ENCODE data around the gene ELK1. TPM values are rescaled to one million over a fixed set of nuclear protein-coding genes. Genes with fewer than 3 reads are reported as not detected.
A peak's percentile ranks its signal among the peaks of the same experiment; 100 is the strongest.

Gene ELK1
- polyA plus RNA-seq, 1 donor = 24.7 TPM

DNA sequence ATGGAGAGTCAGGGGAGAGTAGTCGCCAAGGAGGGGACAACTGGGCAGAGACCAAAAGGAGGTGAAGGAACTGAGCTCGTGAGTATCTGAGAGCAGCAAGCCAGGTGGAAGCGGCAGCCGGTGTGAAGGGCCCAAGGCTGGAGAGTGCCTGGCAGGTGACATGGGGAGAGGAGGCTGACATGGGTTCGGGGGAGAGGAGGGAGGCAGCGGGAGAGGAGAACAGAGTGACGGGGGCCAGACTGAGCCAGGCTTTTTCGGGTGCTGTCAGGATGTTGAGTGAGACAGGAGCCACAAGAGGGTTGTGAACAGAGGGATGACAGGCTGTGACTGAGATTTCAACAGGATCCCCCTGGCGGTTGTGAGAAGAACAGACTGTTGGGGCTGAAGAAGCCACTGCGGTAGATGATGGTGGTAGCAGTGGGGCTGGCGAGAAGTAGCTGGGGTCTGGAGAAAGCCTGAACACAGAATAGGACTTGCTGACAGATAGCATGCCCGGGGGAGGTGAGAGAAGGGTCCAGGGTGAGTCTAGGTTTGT is 5.7 kb downstream of the ELK1 start:
- DNase-seq = no peak

DNA sequence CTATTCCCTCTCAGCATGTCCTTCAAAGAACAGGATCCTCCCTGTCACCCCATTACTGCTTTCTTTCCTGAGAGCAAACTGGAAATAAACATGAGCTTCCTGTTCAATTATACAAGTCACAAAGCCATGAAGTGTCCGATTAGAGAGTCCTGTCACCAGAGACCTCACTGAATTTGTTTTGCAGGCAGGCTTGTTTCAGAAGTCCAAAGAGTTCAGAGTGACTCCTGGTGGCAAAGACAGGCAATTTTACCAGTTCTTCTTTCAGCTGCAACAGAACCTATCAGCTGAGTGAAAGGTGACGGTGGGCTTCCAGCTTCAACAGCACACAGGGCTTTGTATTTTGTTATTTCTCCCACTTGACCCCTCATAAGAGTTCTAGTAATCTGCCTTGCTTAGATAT is 6.4 kb downstream of the ELK1 start:
- no peak for DNase-seq

DNA sequence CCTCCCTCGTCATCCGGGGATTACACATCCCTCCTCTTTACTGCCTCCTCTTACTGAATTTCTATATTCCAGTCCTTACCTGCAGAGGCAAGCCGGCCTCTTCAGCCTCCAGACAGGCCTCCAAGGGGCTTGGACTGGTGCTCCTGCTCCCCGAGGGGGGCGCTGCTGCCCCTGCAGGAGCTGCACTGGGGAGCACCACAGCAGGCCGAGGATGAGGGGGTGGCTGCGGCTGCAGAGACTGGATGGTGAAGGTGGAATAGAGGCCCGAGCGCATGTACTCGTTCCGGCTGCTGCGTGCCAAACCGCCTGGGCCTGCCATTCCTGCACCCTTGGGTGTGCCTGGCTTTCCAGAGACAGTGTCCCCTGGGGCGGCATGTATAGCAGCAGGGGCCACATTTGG is 11.5 kb downstream of the ELK1 start:
- no peak for DNase-seq

DNA sequence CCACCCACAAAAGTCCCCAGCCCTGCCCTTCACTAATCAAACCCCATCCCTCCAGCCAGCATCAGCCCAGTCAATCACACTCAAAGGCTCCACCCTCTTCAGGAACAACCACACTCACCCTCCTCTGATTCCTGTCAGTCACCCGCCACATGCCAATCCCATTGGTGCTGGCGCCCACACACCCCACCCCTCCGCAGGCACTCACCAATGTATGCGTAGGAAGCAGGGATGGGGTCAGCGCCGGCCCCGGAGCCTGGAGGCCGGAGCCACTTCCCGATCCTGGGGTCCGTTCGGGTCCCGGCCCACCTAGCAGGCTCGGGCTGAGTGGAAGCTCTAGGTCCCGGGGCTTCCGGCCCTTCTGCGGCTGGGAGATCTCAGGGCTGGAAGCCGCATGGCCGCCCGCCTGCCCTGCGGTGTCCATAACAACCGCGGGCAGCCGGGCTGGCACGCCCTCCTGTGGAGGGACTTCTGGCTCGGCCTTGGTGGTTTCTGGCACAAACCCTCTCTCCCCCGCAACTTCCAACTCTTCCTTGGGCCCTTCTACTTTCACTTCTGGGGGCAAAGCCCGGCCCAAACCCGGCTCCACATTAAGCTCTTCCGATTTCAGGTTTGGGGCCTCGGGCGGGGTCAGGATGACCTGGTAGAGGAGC is 12.7 kb downstream of the ELK1 start:
- no peak for DNase-seq

DNA sequence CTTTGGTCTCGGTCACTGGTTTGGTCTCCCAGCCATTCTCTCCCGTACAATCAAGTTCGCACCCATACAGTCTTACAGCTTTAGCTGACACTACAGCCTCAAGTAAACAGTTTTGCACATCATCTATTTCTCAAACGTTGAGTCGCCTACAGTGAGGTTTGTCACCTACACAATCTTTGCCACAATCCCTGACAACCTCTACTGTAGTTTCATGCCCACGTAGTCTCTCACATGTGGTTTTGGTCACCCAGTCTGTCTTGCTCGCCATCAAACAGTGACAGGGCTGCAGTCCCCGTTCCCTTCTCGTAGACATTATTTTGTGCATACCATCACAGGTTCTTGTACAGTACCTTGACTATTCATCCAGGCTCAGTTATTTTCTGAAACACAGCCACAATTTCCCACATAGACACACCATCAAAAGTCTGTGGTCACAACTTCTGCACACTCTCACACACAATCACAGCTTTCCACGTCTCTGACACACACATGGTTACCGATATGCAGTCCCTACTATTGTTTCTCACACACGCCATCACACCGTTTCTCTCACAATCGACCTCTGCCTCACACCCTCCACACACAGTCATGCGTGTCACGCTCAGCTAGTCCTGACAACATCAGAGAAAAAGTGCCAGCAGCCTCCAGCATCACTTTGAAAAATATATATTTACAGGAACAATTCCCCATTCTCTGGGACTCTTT is 15.3 kb downstream of the ELK1 start:
- no peak for DNase-seq

DNA sequence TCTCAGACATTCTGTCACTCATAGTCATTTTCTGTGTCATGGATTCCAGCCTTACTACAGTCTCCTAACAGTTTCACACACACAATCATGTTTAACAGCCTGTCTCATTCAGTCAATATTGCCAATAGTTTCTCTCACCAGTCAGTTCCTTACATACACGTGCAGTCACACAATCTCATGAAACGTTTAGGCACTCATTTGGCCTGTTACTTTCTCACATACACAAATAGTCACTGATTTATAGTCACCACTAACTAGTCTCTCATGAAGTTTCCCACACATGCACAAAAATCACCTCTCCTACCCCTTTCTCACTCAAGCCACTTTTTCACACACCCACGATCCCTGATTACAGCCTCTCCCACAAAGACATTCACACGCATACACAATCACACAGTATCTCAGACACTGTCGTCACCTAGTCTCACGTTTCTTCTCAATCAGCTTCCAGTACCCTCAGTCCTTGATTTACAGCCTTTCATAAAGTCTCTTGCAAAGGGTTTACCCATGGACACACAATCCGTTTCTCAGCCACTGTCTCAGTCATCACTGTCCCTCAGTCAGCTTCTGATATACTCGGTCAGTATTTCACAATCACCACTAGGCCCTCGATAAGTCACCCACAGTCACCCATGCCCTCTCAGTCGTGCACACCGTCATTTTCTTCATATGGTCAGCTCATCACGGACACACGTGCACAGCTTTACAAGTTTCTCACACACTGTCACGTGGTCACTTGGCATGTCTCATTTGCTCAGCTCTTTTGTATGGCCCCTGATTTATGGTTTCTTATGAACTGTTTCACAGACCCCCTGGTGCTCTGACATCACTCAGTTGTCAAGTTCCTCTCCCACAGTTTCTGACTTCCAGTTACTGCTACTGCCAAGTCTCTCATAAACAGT is 16.4 kb downstream of the ELK1 start:
- no peak for DNase-seq

DNA sequence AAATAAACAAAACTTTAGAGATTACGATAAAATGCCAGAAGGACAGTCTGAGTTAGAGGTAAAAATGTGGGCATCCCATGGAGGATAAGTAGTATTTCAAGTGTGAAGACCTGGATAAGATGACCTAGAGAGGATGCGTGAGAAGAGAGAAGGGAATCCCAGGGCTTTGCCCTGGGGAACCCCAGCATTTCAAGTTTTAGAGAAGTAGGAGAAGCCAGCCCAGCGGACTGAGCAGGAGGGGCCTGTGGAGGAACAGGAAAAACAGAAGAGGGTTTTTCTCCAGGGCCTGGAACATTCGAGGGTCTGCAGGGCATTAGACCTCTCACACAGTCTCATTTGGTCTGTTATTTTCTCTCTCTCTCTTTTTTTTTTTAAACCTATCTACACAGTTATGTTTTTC is 17.7 kb downstream of the ELK1 start:
- DNase-seq = no peak

DNA sequence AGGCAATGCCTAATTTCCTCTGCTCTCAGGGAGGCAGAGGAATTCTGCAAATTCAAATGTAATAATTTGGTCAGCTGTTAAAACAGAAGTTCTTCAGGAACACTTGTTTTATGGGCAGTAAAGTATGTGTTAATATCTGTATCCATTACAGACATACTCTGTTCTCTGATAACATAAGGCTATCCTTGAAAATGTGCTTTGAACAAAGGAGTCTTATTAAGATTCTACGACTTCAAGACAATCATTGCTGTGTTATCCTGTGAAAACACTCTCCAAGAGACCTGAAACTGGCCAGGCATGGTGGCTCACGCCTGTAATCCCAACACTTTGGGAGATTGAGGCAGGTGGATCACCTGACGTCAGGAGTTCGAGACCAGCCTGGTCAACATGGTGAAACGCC is 18.7 kb downstream of the ELK1 start:
- no peak for DNase-seq

DNA sequence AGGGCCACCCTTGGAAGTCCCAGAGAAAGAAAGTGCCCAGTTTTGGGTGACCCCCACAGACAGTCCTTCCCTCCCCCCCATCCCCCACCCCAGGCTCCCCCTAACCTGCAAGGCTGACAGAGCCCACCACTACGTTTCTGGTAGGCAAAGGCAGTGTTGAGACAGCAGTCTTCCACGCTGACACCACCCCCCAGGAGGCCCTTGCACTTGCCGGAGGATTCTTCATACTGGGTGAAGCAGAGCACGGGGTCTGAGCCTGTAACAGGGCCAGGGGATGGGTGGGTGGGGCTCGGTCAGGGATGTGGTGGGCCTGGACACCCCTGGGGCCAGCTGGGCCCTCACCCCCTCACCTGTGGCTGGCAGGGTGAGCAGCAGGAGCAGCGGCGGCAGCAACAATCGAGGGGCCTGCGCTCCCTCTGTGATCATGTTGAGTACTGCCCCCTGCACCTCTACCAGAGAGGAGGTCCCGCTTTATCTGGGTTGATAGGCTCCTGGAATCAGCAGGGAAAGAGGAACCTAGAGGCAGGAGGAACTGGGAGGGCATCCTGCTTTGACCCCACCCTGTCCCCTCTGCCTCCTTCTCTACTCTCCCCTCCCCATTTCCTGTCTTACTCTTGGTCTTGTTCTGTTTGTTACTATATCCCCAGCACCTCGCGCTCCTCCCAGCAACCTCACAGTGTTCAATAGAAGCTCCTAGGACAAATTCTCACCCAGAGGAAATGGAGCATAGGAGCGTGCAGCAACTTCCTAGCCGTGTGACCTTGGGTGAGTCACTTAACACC is 20.8 kb downstream of the ELK1 start, which contains the start of gene CFP:
Gene CFP (minus strand): TSS at position 512 of the 782 bp plus-strand sequence. CDS start 86 bp downstream, at position 426.
- no peak for DNase-seq

DNA sequence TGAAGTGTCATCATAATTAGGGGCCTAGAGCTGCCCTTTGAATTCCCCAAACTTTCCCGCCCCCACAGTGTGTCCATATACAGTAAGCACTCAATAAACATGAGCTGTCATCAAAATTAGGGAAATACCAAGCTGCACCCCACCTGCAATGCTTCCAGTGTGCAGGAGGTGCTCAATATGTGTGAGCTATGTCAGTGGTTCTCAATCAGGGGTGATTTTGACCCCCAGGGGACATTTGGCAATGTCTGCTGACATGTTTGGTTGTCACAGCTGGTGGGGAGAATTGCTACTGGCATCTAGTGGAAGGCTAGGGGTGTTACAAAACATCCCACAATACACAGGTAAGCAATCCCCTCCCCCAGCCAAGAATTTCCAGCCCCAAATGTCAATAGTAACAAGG is 21.4 kb downstream of the ELK1 start:
- no peak for DNase-seq

DNA sequence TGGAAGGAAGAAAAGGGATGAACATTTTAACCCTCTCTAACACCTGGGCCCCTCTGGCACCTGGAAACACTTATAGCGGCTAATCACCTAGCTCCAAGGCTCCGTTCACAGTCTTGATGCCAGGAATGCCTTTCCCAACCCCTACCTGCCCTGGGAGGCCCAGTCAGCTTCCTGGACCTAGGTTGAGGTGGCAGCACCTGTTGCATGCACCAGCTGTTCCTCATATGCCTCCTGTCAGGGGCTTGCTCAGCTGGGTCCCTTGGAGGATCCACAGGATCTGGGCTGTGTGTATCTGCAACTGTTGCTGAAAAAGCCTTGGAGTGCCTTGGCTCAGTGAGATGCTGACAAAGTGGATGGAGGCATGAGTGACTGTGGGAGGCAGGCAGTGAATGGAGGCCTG is 25.0 kb downstream of the ELK1 start:
- no peak for DNase-seq

DNA sequence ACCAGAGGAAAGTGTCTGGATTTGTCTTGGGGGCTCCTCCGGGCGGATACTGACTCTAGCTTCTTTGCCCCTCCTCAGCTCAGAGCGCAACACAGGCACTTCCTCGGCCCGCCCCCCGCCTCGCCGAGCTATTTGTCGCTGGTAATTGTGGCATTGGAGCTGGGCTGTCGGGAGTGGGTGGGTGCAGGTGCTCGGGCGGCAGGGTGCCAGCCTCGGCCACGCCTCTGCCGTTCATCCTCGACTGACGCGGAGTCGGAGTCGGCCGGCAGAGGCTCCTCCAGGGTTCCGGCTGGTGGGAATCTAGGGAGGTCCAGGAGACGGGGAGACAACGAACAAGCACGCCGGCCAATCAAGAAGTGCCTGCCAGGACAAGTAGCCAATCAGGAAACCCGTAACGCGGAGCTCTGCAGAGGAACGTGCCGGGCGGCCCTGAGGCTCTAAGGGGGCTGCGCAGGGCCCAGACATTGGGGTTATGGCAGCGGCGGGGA is 26.8 kb downstream of the ELK1 start:
- DNase-seq = peak; percentile 47

DNA sequence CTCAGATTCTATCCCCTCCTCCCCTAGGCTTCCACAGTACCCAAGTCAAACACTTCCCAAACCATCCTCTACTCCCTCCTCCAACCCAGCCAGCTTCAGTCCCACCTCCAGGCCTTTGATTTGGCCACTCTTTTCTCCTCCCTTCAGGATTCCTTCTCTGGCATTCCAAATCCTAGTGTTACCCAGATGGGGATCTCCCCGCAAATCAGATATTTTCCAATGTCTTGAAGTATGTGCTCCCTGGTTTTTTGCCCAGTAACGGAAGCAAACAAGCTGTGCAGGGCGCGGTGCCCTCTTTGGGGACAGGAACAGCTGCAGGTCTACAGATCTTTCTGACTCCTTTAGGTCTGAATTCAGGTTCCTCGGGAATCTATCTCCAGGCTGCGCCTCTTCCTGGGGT is 28.5 kb downstream of the ELK1 start:
- no peak for DNase-seq

DNA sequence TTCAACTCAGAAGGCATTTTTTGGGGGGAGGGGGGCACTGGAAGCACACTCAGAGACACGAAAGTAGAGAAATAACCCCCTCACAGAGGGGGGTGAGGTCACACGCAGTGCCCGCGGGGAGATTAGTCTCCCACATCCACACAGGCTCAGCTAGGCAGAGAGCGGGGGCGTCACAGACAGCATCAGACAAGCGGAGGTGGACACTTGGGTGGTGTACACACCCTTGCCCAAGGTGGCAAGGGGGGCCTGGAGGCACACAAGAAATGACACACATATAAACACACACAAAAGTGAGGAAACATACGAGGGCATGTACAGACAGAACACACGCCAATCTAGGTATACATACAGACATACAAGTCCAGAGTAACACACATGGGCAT is 30.1 kb downstream of the ELK1 start:
- no peak for DNase-seq

DNA sequence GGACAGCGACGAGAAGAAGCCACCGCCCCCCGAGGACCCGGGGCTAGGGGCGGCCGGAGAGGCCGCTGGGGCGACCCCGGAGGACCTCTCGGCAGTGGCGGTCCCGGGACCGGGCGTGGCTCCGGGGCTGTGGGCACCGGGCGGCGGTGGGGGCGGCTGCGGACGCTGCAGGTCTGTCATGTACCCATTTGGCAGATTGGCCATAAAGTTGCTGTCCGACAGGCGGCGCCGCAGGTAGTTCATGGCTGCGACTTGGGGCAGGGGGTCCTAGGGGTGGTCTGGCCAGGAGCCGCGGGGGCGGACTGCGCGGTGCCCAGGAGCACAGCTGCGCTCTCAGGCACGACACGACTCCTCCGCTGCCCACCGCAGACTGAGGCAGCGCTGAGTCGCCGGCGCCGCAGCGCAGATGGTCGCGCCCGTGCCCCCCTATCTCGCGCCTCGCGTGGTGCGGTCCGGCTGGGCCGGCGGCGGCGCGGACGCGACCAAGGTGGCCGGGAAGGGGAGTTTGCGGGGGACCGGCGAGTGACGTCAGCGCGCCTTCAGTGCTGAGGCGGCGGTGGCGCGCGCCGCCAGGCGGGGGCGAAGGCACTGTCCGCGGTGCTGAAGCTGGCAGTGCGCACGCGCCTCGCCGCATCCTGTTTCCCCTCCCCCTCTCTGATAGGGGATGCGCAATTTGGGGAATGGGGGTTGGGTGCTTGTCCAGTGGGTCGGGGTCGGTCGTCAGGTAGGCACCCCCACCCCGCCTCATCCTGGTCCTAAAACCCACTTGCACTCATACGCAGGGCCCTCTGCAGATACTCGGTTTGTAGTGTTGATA is 30.7 kb downstream of the ELK1 start, which contains the start of gene SYN1:
Gene SYN1 (minus strand): TSS at position 372 of the 817 bp plus-strand sequence. CDS start 129 bp downstream, at position 243.
- peak; percentile 85 for DNase-seq

DNA sequence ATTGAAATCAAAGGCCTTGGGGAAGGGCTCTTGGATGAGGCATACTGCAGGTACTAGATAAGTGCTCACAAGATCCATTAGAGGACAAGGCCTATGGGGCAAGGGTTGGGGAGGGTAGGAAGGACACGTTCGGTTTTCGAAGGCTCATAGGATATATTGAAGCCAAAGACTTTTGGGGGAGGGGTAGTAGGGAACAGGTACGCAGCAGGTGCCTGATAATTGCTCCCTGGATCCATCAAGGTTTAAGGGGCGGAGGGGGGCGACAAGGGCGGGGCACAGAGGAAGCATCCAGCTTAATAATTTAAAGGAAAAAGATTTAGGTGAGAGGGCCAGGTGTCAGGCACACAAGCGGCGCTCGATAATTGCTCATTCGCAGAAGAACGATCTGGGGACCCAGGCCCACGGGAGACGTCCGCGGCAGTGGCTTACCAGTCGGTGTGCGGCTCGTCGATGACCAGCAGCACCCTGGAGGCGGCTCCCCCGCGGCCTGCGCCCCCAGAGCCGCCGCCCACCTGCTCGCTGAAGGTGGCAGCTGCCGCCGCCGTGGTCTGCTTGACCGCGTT is 31.4 kb downstream of the ELK1 start:
- no peak for DNase-seq

DNA sequence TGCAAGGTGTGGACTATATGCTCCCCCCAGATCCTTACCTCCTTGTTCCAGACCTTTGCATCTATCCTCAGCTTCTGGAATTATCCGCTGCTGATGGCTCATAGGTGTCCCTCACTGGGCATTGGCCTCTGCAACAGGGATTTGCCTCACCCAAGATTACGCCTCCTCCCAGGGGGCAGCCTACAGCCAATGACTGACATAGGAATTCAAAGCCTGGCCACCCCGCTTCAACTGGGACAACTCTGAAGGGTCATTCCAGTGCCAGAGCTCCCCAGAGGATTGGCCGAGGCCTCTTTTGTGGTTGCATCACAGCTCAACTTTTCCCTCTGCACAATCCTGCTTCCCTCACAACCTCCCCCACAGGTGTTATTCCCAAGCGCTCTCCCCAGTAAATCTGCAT is 35.7 kb downstream of the ELK1 start:
- DNase-seq = no peak

DNA sequence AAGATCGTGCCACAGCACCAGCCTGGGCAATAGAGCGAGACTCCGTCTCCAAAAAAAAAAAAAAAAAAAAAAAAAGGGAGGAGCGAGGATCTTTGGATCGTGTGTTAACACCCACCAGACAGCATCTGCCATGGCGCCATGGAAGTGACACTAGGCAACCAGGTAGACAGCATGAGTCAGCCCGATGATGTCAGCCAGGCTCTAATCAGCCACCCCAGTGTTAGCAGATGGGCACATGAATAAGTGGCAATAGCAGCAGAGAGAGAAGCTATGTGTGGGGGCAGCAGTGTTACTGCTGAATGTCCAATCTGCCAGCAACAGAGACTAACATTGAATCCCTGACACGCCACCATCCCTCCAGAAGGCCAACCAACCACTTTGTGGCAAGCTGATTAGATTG is 37.3 kb downstream of the ELK1 start:
- no peak for DNase-seq

DNA sequence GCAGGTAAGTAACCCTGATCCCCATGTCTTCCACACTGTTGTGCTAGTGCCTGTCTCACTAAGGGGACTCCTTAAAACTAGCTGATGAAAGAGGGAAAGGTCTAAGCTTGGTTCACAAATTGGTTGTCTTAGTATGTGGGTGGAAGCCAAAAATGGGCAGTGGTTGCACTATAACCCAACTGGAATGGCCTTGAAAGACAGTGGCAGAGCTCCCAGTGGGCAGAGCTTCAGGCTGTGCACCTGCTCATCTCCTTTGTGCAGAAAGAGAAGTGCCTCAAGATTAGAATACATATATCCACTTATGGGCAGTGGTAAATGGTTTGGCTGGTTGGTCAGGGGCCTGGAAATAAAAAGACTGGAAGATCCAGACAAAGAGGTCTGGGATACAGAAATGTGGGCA is 37.9 kb downstream of the ELK1 start:
- DNase-seq = no peak

DNA sequence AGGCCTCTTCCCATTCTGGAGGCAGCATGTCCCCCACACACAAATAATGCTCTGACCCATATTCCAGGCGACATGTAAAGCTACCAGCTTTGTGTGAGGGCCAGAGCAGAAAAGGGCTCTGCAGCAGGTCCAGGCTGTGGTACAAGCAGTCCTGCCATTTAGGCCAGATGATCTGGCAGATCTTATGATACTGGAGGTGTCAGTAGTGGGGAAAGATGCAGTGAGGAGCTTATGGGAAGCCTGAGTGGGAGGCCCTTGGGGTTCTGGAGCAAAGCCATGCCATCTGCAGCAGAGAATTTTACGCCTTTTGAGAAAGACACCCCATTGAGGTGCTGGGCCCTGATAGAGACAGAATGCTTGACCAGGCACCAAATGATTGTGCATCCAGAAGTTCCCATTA is 38.4 kb downstream of the ELK1 start:
- DNase-seq = no peak

DNA sequence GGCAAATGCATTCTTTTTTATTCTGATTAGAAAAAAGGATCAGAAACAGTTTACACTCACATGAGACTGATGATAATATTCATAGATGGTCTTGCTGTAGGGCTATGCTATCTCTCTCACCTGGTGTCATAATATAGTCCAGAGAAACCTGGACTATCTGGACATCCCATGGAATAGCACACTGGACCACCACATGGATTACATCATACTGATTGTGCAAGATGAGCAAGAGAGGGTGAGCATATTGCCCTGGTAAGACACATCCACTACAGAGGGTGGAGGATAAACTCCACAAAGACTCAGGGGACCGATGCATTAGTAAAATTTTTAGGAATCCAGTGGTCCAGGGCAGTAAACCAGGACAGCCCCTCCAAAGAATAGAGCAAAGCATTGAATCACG is 38.9 kb downstream of the ELK1 start:
- no peak for DNase-seq

All from hindlimb muscle (tissue), 1 donor.